PC-3 (cell line): ENCODE results near the gene HNRNPUL2. TPM values are rescaled to one million over a fixed set of nuclear protein-coding genes. Genes with fewer than 3 reads are reported as not detected.

ENCODE experiments used
- ATAC-seq: fragments of 200-7000 bp; cut with Tn5 transposase; 2 replicates; pipeline ENCODE4 v1.9.1; 2020; ENCODE audit warnings: mild to moderate bottlenecking, moderate library complexity
- BruUV-seq: library from RNA; stranded (reverse); fragments of 400-500 nt; replicated peaks from 2 replicates; lab custom pipeline; 2021; lab: Mats Ljungman, UMichigan
- CTCF ChIA-PET: fragments of 300-600 bp; sonication (Branson Sonifier 250); formaldehyde crosslinking; loops from one replicate; lab custom pipeline; 2022; ENCODE audit warnings: antibody characterized with exemption; lab: Charles Lee
- POLR2A ChIA-PET: fragments of 300-600 bp; sonication (Branson Sonifier 250); formaldehyde crosslinking; loops from one replicate; lab custom pipeline; 2022; ENCODE audit warnings: antibody characterized with exemption; ENCODE audit not compliant: unreplicated experiment; lab: Charles Lee
- DNase-seq: peaks from one replicate; pipeline ENCODE4 v3.0.0-alpha.2; 2015
- H2AFZ ChIP-seq: fragments of 300-600 bp; sonication (generic); 2 replicates; pipeline ENCODE4 v1.6.0; 2016; ENCODE audit warnings: antibody characterized with exemption, low read length
- H3F3A ChIP-seq: fragments of 300-600 bp; sonication (generic); one replicate; pipeline ENCODE4 v1.6.0; 2017; ENCODE audit warnings: antibody characterized with exemption, low read length, control low read depth, mild to moderate bottlenecking; ENCODE audit not compliant: unreplicated experiment
- H3K27ac ChIP-seq: fragments of 300-600 bp; sonication (generic); 2 replicates; pipeline ENCODE4 v1.5.1; 2016; ENCODE audit warnings: mild to moderate bottlenecking, low read length
- H3K27me3 ChIP-seq: fragments of 300-600 bp; sonication (generic); 2 replicates; pipeline ENCODE4 v1.6.1; 2016; ENCODE audit warnings: low read length, mixed read lengths
- H3K36me3 ChIP-seq: fragments of 300-600 bp; sonication (generic); 2 replicates; pipeline ENCODE4 v1.6.1; 2016; ENCODE audit warnings: low read depth, mixed run types, low read length, mixed read lengths
- H3K4me1 ChIP-seq: fragments of 300-600 bp; sonication (generic); 2 replicates; pipeline ENCODE4 v1.5.1; 2016; ENCODE audit warnings: low read length; ENCODE audit not compliant: insufficient read depth
- H3K4me2 ChIP-seq: fragments of 300-600 bp; sonication (generic); 2 replicates; pipeline ENCODE4 v1.6.0; 2016; ENCODE audit warnings: low read length
- H3K4me3 ChIP-seq: fragments of 300-600 bp; sonication (generic); 2 replicates; pipeline ENCODE4 v1.5.1; 2016; ENCODE audit warnings: mild to moderate bottlenecking, low read length, mixed read lengths
- H3K79me2 ChIP-seq: fragments of 300-600 bp; sonication (generic); 2 replicates; pipeline ENCODE4 v1.6.1; 2017; ENCODE audit warnings: low read length, mixed read lengths
- H3K9ac ChIP-seq: fragments of 300-600 bp; sonication (generic); 2 replicates; pipeline ENCODE4 v1.6.0; 2016; ENCODE audit warnings: mild to moderate bottlenecking, low read length
- H3K9me2 ChIP-seq: fragments of 300-600 bp; sonication (generic); replicated peaks from 2 replicates; pipeline ENCODE4 v1.6.1; 2016; ENCODE audit warnings: mixed run types, low read length, mixed read lengths
- H3K9me3 ChIP-seq: fragments of 300-600 bp; sonication (generic); 2 replicates; pipeline ENCODE4 v1.6.1; 2016; ENCODE audit warnings: low read length, mixed read lengths
- H4K20me1 ChIP-seq: fragments of 300-600 bp; sonication (generic); 2 replicates; pipeline ENCODE4 v1.6.1; 2016; ENCODE audit warnings: low read length, mixed read lengths
- EZH2 ChIP-seq: fragments of 300-600 bp; sonication (generic); IDR thresholded peaks from one replicate; pipeline ENCODE4 v1.6.1; 2017; ENCODE audit warnings: antibody characterized with exemption, mild to moderate bottlenecking, low read length; ENCODE audit not compliant: unreplicated experiment
- EZH2phosphoT487 ChIP-seq: fragments of 300-600 bp; sonication (generic); IDR thresholded peaks from 2 replicates; pipeline ENCODE4 v1.6.1; 2018; ENCODE audit warnings: mild to moderate bottlenecking, antibody characterized with exemption, low read length, borderline replicate concordance
- intact Hi-C: fragments of 100-400 bp; cut with micrococcal nuclease; formaldehyde crosslinking; loops from 2 replicates; pipeline ENCODE4 v1.9.0; 2023
- total RNA-seq: library from RNA; depleted of rRNA; stranded (reverse); fragments of >200 nt; gene quantifications from 2 replicates; pipeline ENCODE4 v1.2.3, GENCODE V29; 2014; rRNA removed
- TF ChIP-seq, protein P1 (sequence below): fragments of 300-600 bp; sonication (generic); conservative IDR thresholded peaks from 2 replicates; pipeline ENCODE4 v1.5.1; 2017; ENCODE audit warnings: antibody characterized with exemption, low read depth, mild to moderate bottlenecking, low read length

Gene HNRNPUL2
- total RNA-seq, 1 experiment from 2014 or later, result 15.5 TPM

DNA sequence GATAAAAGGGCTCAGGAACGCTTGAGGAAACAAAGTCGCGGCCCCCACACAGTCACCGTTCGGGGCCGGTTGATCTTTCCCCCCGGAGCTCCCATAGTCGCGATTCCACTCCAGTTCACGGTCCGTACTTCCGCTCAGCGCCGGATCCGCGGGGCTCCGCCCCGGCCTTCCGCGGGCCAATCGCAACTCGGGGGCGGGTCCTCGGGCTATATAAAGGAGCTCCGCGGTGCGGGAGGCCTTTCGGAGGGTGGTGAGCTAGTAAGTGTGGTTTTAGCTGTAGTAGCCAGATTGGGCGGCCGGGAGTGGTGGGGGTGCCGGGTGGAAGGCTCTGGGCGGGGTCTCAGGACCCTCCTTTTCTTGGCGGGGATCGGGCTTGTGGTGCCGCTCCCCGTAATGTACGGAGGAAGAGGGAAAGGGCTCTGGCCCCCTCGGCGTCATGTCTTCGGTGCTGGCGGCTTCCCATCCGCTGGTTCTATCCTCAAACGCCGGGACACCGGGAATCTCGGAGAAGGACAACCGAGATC lies 62.1 kb downstream of the HNRNPUL2 start, which contains the start of the genes C11orf98 and CSKMT:
C11orf98 (minus strand) TSS at position 136 of the 524 bp plus-strand sequence; CDS start at position 95, 41 bp downstream.
CSKMT (plus strand) TSS at position 238 of the 524 bp plus-strand sequence. CDS start 568 bp downstream, outside the sequence.
- peak; percentile 98 for DNase-seq
- no peaks in the 10 kb centered on the region for H3K9me3 ChIP-seq
- TSS peak; percentile 91 for BruUV-seq
- H3K4me1 ChIP-seq, result peaks cover 26% of the 10 kb centered on the region
- no peaks in the 10 kb centered on the region for H3K27me3 ChIP-seq
- H3K36me3 ChIP-seq, result peaks cover 16% of the 10 kb centered on the region
- H3K27ac ChIP-seq, result peak within 1 kb of the TSS; percentile 36
- H3F3A ChIP-seq, result peaks cover 13% of the 10 kb centered on the region
- no peak for TF ChIP-seq EZH2
- no peak for TF ChIP-seq EZH2phosphoT487
- TF ChIP-seq, protein P1, sequence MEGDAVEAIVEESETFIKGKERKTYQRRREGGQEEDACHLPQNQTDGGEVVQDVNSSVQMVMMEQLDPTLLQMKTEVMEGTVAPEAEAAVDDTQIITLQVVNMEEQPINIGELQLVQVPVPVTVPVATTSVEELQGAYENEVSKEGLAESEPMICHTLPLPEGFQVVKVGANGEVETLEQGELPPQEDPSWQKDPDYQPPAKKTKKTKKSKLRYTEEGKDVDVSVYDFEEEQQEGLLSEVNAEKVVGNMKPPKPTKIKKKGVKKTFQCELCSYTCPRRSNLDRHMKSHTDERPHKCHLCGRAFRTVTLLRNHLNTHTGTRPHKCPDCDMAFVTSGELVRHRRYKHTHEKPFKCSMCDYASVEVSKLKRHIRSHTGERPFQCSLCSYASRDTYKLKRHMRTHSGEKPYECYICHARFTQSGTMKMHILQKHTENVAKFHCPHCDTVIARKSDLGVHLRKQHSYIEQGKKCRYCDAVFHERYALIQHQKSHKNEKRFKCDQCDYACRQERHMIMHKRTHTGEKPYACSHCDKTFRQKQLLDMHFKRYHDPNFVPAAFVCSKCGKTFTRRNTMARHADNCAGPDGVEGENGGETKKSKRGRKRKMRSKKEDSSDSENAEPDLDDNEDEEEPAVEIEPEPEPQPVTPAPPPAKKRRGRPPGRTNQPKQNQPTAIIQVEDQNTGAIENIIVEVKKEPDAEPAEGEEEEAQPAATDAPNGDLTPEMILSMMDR, result no peak
- peak within 1 kb of the TSS; percentile 97 for H2AFZ ChIP-seq
- CTCF ChIA-PET, result interaction anchor here (0.5 to 1.7 kb wide), 4 partner anchors 10 to 53 kb away, joined by 3 to 8 read pairs (median 6); partner anchors contain the start of gene B3GAT3
- peak within 1 kb of the TSS; percentile 92 for H3K9ac ChIP-seq
- H3K4me2 ChIP-seq, result peak within 1 kb of the TSS; percentile 93
- intact Hi-C loops, result no loop called here
- H4K20me1 ChIP-seq, result peaks cover 14% of the 10 kb centered on the region; the same call in 1 of the 2 replicates
- H3K79me2 ChIP-seq, result peaks cover 59% of the 10 kb centered on the region
- peak within 1 kb of the TSS; percentile 98 for H3K4me3 ChIP-seq
- POLR2A ChIA-PET, result interaction anchor here (0.6 to 2.1 kb wide), 19 partner anchors 9 to 1581 kb away, joined by 3 to 22 read pairs (median 5); partner anchors contain the start of genes EEF1G, HNRNPUL2, INTS5 and MTA2
- H3K9me2 ChIP-seq, result no peaks in the 10 kb centered on the region
- ATAC-seq, result peak; percentile 87

DNA sequence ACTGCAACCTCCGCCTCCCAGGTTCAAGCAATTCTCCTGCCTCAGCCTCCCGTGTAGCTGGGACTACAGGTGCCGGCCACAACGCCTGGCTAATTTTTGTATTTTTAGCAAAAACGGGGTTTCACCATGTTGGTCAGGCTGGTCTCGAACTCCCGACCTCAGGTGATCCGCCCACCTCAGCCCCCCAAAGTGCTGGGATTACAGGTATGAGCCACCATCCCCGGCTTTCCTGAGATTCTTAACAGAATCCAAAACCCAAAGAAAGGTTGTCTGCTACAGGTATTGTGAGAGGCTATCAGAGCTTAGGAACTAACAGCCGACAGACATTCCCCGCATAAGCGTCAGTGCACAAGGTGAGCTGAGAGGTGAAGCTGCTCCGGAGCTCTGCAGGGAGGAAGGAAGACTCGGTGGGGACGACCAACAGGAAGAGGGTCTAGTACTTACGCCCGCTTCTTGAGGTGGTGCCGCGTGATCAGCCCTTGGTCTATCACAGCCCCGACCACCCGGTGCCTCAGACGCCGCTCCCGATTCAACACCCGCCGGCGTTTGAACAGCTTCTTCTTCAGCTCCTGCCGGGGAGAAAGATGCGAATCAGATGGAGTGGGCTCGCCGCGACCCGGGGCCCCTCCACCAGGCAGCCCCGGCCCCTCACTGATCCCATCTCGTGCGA lies 62.7 kb downstream of the HNRNPUL2 start:
- POLR2A ChIA-PET, result interaction anchor here (0.5 to 2.1 kb wide), 17 partner anchors 8 to 1678 kb away, joined by 3 to 22 read pairs (median 5); partner anchors contain the start of genes EEF1G, HNRNPUL2, INTS5 and MTA2

More for the DNA sequence above, 62.7 kb downstream of the HNRNPUL2 start:
- H3K9me2 ChIP-seq, result no peaks in the 10 kb centered on the region
- peak overlapping the region; percentile 92 for H3K9ac ChIP-seq
- intact Hi-C loops, result no loop called here
- peak overlapping the region; percentile 98 for H3K4me3 ChIP-seq
- H3K4me2 ChIP-seq, result peak overlapping the region; percentile 93
- peaks cover 20% of the 10 kb centered on the region for H3K4me1 ChIP-seq
- H3F3A ChIP-seq, result peaks cover 11% of the 10 kb centered on the region
- ATAC-seq (peak; percentile 55), DNase-seq (peak; percentile 78)
- H3K27ac ChIP-seq, result peak overlapping the region; percentile 36
- H2AFZ ChIP-seq, result peak overlapping the region; percentile 97
- CTCF ChIA-PET, result interaction anchor here (0.5 to 1.7 kb wide), 4 partner anchors 11 to 53 kb away, joined by 3 to 8 read pairs (median 6); partner anchors contain the start of gene B3GAT3
- BruUV-seq, result TSS peak; percentile 75
- H3K27me3 ChIP-seq, result no peaks in the 10 kb centered on the region
- H3K36me3 ChIP-seq, result peaks cover 16% of the 10 kb centered on the region
- H3K9me3 ChIP-seq, result no peaks in the 10 kb centered on the region
- TF ChIP-seq EZH2 (no peak), EZH2phosphoT487 (no peak)
- TF ChIP-seq, protein P1, result no peak
- peaks cover 53% of the 10 kb centered on the region for H3K79me2 ChIP-seq
- H4K20me1 ChIP-seq, result peaks cover 14% of the 10 kb centered on the region; the same call in 1 of the 2 replicates

Other genes with a start within 250 kb of the HNRNPUL2 start
- gene AHNAK, start 180.7 kb downstream of the HNRNPUL2 start, total RNA-seq, result 287 and 383 TPM in 2 replicates
- 1,577 and 1,815 TPM in 2 replicates for gene EEF1G, start 153.6 kb downstream of the HNRNPUL2 start, total RNA-seq
- 17.8 and 20.6 TPM in 2 replicates for gene TUT1, start 135.9 kb downstream of the HNRNPUL2 start, total RNA-seq
- 193 and 259 TPM in 2 replicates for gene MTA2, start 125.6 kb downstream of the HNRNPUL2 start, total RNA-seq
- gene EML3, start 114.7 kb downstream of the HNRNPUL2 start, total RNA-seq, result 32.8 and 50.6 TPM in 2 replicates
- gene ROM1, start 114.2 kb downstream of the HNRNPUL2 start, total RNA-seq, result 5.8 and 13.9 TPM in 2 replicates
- 65.8 and 76.3 TPM in 2 replicates for gene B3GAT3, start 105.5 kb downstream of the HNRNPUL2 start, total RNA-seq
- gene GANAB, start 80.8 kb downstream of the HNRNPUL2 start, total RNA-seq, result 274 and 290 TPM in 2 replicates
- 31.0 and 32.5 TPM in 2 replicates for gene INTS5, start 74.2 kb downstream of the HNRNPUL2 start, total RNA-seq
- 236 and 302 TPM in 2 replicates for gene C11orf98, start 62.2 kb downstream of the HNRNPUL2 start, total RNA-seq
- gene CSKMT, start 62.1 kb downstream of the HNRNPUL2 start, total RNA-seq, result 12.9 and 16.3 TPM in 2 replicates
- 83.6 and 95.6 TPM in 2 replicates for gene UQCC3, start 55.8 kb downstream of the HNRNPUL2 start, total RNA-seq
- gene LBHD1, start 55.2 kb downstream of the HNRNPUL2 start, total RNA-seq, result 4.7 and 9.7 TPM in 2 replicates
- gene UBXN1, start 48.4 kb downstream of the HNRNPUL2 start, total RNA-seq, result 190 and 311 TPM in 2 replicates
- gene LRRN4CL, start 37.9 kb downstream of the HNRNPUL2 start, total RNA-seq, result 0.51 and 0.86 TPM in 2 replicates
- 65.7 and 73.4 TPM in 2 replicates for gene BSCL2, start 20.0 kb downstream of the HNRNPUL2 start, total RNA-seq
- gene GNG3, start 19.8 kb downstream of the HNRNPUL2 start, total RNA-seq, result not detected in 2 replicates
- 26.1 and 37.4 TPM in 2 replicates for gene TTC9C, start 1.0 kb upstream of the HNRNPUL2 start, total RNA-seq
- gene ZBTB3, start 26.7 kb upstream of the HNRNPUL2 start, total RNA-seq, result 2.2 and 3.3 TPM in 2 replicates
- 208 and 230 TPM in 2 replicates for gene POLR2G, start 34.1 kb upstream of the HNRNPUL2 start, total RNA-seq
- gene TAF6L, start 43.9 kb upstream of the HNRNPUL2 start, total RNA-seq, result 40.2 and 43.9 TPM in 2 replicates
- gene TMEM179B, start 59.9 kb upstream of the HNRNPUL2 start, total RNA-seq, result 80.2 and 86.7 TPM in 2 replicates
- 37.5 and 49.6 TPM in 2 replicates for gene TMEM223, start 64.5 kb upstream of the HNRNPUL2 start, total RNA-seq
- 33.1 and 33.2 TPM in 2 replicates for gene NXF1, start 78.0 kb upstream of the HNRNPUL2 start, total RNA-seq
- 41.4 and 48.2 TPM in 2 replicates for gene STX5, start 104.6 kb upstream of the HNRNPUL2 start, total RNA-seq
- gene TEX54, start 105.4 kb upstream of the HNRNPUL2 start, total RNA-seq, result not detected in 2 replicates
- 217 and 222 TPM in 2 replicates for gene WDR74, start 112.1 kb upstream of the HNRNPUL2 start, total RNA-seq
- 243 and 304 TPM in 2 replicates for gene SLC3A2, start 153.4 kb upstream of the HNRNPUL2 start, total RNA-seq
- gene CHRM1, start 193.9 kb upstream of the HNRNPUL2 start, total RNA-seq, result not detected in 2 replicates